Stimulated activated naive B cell treated with anti-CD40 and anti-IgM and Interleukin-4, amounts not matched to agents 10 μg/mL and 1 μg/mL and 100 μg/mL, for 72 hours (primary cell): ENCODE results near the gene TFAP2E.

Source experiments
- ATAC-seq, 2 donors: fragments of 150-1000 bp; cut with Tn5 transposase; replicated peaks; 2 replicates each; pipeline ENCODE4 v1.10.0; 2021; ENCODE audit warnings: moderate library complexity in 1 of 2
- DNase-seq: peaks from one replicate; pipeline ENCODE4 v3.0.0; 2021
- H3K27ac Mint-ChIP-seq: one replicate; pipeline ENCODE4 v1.8.0; 2022; ENCODE audit warnings: mild to moderate bottlenecking, mixed read lengths
- H3K27me3 Mint-ChIP-seq, 2 donors: one replicate each; pipeline ENCODE4 v1.8.0; 2022; ENCODE audit warnings: mixed read lengths in 2 of 2
- H3K36me3 Mint-ChIP-seq, 2 donors: one replicate each; pipeline ENCODE4 v1.8.0; 2022; ENCODE audit warnings: mixed read lengths in 2 of 2, mild to moderate bottlenecking in 1 of 2
- H3K4me1 Mint-ChIP-seq, 2 donors: one replicate each; pipeline ENCODE4 v1.8.0; 2022; ENCODE audit warnings: mixed read lengths in 2 of 2, mild to moderate bottlenecking in 1 of 2
- H3K4me3 Mint-ChIP-seq, 2 donors: one replicate each; pipeline ENCODE4 v1.8.0; 2022; ENCODE audit warnings: mild to moderate bottlenecking in 2 of 2, mixed read lengths in 2 of 2, moderate library complexity in 1 of 2
- H3K9me3 Mint-ChIP-seq, 2 donors: one replicate each; pipeline ENCODE4 v1.8.0; 2022; ENCODE audit warnings: mixed read lengths in 2 of 2, mild to moderate bottlenecking in 1 of 2

Gene TFAP2E

DNA sequence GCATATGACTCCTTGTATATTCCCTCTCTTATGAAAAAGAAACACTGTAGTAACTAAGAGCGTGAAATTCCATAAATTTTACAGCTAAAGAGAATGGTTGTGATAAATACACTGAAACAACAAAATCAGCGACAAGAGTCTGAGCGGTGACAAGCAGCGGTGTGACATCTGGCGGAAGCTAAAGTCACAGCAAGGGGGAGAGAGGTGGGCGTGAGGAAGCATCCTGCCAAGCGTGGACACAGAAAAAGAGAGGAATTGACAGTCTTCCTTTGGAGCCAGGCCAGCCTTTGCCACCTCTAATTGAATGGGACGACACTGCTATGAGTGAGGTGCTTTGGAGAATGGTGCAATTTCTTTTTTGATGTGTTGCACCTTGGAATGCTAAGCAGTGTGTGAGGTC is 42.3 kb downstream of the TFAP2E start:
- H3K9me3 Mint-ChIP-seq: no peaks in the 10 kb centered on the region
- peaks cover 20 to 41% of the 10 kb centered on the region in 2 donors for H3K36me3 Mint-ChIP-seq
- no peak overlapping the region for H3K27ac Mint-ChIP-seq
- peaks cover 6 to 13% of the 10 kb centered on the region in 2 donors for H3K4me1 Mint-ChIP-seq
- H3K27me3 Mint-ChIP-seq: no peaks in the 10 kb centered on the region
- ATAC-seq: no peak
- H3K4me3 Mint-ChIP-seq: no peak overlapping the region
- DNase-seq: no peak

DNA sequence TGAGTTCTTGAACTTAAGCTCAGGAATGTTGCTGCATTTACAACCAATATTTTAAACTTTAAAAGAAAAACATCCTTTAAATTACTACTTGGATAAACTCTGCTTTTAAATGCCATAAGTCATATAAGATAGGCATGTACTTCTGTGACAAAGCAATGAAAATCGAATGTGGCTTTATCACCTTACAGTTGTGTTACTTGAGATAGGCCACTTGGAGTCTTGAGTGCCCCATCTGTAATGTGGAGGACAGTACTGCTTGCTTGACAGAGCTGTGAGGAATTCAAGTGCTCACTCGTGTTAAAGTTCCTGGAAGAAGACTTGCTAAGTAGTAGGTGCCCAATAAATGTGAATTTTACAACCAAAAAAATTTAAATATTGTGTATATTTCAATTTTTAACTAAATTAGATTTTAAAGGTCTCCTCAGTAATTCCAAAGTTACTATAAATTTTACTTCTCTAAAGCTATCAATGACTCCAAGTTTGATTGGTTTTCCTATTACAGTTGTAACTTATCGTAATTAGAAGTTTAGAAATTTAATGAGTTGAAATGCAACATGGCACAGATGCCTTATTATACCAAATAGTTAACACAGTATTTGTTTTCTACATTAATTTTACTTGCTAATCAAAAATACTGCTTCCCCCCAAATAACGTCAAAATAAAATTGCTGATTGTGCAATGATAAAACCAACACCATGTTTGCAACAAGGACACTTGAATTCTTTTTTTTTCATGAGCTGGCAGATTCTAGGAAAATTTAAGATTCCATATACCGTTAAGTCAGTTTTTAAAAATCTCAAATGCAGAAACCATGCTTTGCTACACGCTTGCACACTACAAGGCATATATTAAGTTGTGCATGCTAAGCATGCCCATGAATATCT is 46.4 kb downstream of the TFAP2E start:
- no peak overlapping the region for H3K4me3 Mint-ChIP-seq
- H3K27ac Mint-ChIP-seq: no peak overlapping the region
- H3K4me1 Mint-ChIP-seq: peaks cover 4 to 13% of the 10 kb centered on the region in 2 donors

DNA sequence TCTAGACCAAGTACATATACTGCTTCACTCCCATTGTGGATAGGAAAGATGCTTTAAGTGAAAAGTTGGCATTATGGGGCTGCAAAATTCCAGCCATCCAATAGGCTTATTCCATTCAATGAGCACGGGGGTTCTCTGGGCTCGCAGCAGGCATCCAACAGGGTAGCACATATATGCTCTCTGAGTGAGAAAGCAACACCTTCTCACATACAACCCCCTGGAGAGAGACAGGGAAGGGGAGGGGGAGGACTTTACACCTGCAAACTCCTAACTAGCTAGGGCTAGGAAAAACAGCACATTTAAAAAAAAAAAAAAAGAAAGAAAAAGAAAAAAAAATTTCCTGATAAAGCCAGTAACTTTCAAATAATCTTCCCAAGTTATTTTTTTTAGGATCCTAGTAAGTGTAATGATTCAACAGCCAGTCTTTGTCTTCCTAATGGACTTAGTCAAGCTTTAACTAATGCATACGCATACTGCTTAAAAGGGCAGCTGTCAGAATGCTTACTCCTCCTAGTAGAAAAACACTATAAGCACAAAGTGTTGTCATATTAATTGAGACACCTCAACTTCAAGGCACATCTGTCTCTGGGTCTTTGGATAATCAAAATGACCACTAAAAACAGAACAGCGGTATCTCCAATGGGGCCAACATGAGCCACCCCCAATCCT is 49.5 kb downstream of the TFAP2E start:
- Mint-ChIP-seq H3K9me3 (no peaks in the 10 kb centered on the region), H3K36me3 (peaks cover 17 to 34% of the 10 kb centered on the region in 2 donors), H3K4me3 (no peak overlapping the region), H3K27me3 (no peaks in the 10 kb centered on the region), H3K27ac (no peak overlapping the region), H3K4me1 (peaks cover 0 to 6% of the 10 kb centered on the region in 2 donors)
- ATAC-seq: no peak
- DNase-seq: no peak

More for the DNA sequence above, 46.4 kb downstream of the TFAP2E start:
- ATAC-seq: no peak
- peaks cover 25 to 38% of the 10 kb centered on the region in 2 donors for H3K36me3 Mint-ChIP-seq
- no peaks in the 10 kb centered on the region for H3K9me3 Mint-ChIP-seq
- no peak for DNase-seq
- H3K27me3 Mint-ChIP-seq: no peaks in the 10 kb centered on the region

DNA sequence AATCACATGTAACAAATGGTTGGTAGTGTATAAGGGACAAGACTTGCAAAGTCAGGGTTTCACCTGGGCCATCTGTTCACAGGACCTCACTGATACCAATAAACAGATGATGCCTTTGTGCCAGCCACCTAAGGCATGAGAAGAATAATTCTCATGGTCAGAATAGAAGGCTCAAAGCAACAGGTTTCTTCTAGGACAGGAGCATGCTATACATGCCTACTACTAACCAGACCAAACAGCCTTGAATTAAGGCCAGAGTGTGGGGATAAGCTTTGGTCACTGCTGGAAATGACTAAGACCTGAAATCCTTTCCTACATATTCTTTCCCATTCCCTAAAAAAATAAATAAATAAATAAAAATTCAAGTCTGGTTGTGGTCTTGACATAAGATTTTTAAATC is 50.7 kb downstream of the TFAP2E start:
- Mint-ChIP-seq H3K36me3 (peaks cover 12 to 29% of the 10 kb centered on the region in 2 donors), H3K27ac (no peak overlapping the region), H3K9me3 (no peaks in the 10 kb centered on the region), H3K27me3 (no peaks in the 10 kb centered on the region), H3K4me3 (no peak overlapping the region), H3K4me1 (no peaks in the 10 kb centered on the region)
- no peak for DNase-seq
- no peak for ATAC-seq

DNA sequence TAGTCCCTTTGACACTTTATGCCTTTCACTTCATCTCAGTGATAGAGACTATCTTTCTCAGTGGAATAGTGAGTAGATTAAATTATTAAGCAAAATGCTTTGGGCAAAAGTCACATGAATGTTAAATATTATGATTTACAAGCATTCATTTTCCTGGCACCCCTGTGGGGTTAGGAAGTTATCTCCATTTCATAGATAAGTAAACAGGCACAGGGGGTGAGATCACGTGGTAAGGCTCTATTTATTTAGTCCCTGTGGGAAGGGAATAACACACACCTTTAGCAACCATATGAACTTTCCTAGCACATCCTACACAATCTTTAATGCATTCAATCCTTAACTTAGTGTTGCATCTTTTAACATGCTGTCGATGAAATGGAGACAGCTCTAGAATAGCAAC is 55.9 kb downstream of the TFAP2E start:
- H3K27me3 Mint-ChIP-seq: no peaks in the 10 kb centered on the region
- peaks cover 19 to 35% of the 10 kb centered on the region in 2 donors for H3K36me3 Mint-ChIP-seq
- ATAC-seq (no peak), DNase-seq (no peak)
- H3K27ac Mint-ChIP-seq: no peak overlapping the region
- H3K4me1 Mint-ChIP-seq: no peaks in the 10 kb centered on the region
- H3K4me3 Mint-ChIP-seq: no peak overlapping the region
- no peaks in the 10 kb centered on the region for H3K9me3 Mint-ChIP-seq

DNA sequence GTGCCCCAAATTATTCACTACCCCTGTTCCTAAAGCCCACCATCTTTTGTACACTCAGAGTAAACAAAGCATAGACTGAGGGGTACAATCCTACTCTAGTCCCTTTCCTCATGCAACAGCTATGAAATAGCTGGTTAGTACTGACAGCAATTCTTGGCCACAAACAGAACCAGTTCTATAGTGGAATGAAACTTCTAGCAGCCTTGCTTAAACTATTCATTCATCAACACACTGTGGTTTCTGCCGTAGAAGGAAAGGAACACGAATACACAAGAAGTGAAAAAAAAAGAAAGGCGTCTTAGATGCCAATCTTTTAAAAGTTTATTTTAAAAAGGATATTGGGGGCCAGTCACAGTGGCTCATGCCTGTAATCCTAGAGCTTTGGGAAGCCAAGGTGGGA is 58.3 kb downstream of the TFAP2E start:
- Mint-ChIP-seq H3K27me3 (no peaks in the 10 kb centered on the region), H3K4me3 (no peak overlapping the region), H3K36me3 (peaks cover 20 to 32% of the 10 kb centered on the region in 2 donors), H3K9me3 (no peaks in the 10 kb centered on the region), H3K27ac (no peak overlapping the region), H3K4me1 (no peaks in the 10 kb centered on the region)
- ATAC-seq (no peak), DNase-seq (no peak)

DNA sequence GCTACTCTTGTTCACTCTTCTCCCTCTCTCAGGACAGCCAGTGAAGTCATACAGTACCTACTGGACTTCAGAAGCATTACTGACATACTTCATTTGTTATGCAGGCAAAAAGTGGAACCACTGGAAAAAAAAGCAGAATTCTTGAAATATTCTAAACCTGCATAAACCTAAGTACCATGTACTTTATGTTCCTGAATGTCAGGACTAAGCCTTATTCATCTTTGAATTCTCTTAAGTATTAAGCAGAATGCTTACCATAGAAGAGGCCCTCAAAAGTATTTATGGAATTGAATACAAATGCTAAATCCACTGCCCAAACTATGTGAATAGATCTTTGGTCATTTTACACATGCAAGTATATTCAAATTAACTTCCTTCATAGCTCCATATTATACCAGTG is 60.4 kb downstream of the TFAP2E start:
- no peak overlapping the region for H3K27ac Mint-ChIP-seq
- H3K4me1 Mint-ChIP-seq: peaks cover 2 to 14% of the 10 kb centered on the region in 2 donors
- H3K36me3 Mint-ChIP-seq: peaks cover 20 to 27% of the 10 kb centered on the region in 2 donors
- no peak for DNase-seq
- H3K27me3 Mint-ChIP-seq: no peaks in the 10 kb centered on the region
- no peak overlapping the region for H3K4me3 Mint-ChIP-seq
- ATAC-seq: no peak
- H3K9me3 Mint-ChIP-seq: no peaks in the 10 kb centered on the region

DNA sequence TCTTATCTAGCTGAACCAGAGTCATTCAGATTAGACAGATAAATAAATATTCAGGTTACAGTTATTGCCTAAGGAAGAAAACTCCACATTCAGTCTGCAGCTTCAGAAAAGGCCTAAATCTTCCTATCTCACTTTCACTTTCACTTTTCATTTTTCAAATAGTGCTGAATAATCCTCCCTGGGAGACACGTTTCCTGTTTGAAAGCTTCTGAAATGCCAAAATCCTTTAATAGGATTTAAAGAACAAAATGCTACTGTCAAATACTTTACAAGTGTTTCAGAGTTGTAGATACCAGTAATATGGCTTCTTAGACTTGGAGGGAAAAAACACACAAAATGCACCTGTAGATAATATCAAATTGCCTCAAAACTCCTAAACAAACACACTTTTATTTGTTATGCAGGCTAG is 64.3 kb downstream of the TFAP2E start:
- no peak for DNase-seq

DNA sequence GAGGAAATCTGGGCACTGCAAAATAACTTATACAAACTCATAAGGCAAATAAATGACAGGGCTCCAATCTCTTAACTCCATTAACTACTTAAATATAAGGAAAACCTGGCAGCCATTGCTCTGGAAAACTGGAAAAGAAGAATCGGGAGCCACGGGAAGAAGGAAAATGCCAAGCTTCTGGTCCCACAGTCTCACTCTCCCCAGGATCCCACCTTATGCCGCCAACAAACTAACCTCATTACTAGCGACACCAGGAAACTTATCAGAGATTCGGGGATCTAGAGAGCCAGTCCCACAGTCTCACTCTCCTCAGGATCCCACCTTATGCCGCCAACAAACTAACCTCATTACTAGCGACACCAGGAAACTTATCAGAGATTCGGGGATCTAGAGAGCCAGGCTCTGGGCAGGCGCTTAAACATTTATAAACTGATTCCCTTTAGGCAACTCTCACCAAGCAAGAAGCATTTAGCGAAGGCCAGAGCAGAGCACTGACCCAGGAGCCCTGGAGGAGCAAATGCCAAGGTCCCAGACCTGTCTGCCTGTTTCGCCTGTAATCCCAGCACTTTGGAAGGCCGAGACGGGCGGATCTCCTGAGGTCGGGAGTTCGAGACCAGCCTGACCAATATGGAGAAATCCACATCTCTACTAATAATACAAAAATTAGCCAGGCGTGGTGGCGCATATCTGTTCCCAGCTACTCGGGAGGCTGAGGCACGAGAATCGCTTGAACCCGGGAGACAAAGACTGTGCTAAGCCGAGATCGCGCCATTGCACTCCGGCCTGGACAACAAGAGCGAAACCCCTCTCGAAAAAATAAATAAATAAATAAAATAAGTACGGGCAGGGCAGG is 67.5 kb downstream of the TFAP2E start:
- Mint-ChIP-seq H3K27ac (peak overlapping the region; percentile 100), H3K36me3 (peaks cover 3 to 9% of the 10 kb centered on the region in 2 donors), H3K9me3 (no peaks in the 10 kb centered on the region), H3K27me3 (peaks cover 0 to 6% of the 10 kb centered on the region in 2 donors), H3K4me1 (peaks cover 12 to 30% of the 10 kb centered on the region in 2 donors), H3K4me3 (peak overlapping the region; percentile 100)
- ATAC-seq (no peak), DNase-seq (peak; percentile 1)

More for the DNA sequence above, 64.3 kb downstream of the TFAP2E start:
- no peaks in the 10 kb centered on the region for H3K9me3 Mint-ChIP-seq
- H3K36me3 Mint-ChIP-seq: peaks cover 8 to 9% of the 10 kb centered on the region in 2 donors
- H3K4me1 Mint-ChIP-seq: peaks cover 12 to 30% of the 10 kb centered on the region in 2 donors
- peak overlapping the region; percentile 62 for H3K4me3 Mint-ChIP-seq
- ATAC-seq: no peak
- peak overlapping the region; percentile 37 for H3K27ac Mint-ChIP-seq
- no peaks in the 10 kb centered on the region for H3K27me3 Mint-ChIP-seq

DNA sequence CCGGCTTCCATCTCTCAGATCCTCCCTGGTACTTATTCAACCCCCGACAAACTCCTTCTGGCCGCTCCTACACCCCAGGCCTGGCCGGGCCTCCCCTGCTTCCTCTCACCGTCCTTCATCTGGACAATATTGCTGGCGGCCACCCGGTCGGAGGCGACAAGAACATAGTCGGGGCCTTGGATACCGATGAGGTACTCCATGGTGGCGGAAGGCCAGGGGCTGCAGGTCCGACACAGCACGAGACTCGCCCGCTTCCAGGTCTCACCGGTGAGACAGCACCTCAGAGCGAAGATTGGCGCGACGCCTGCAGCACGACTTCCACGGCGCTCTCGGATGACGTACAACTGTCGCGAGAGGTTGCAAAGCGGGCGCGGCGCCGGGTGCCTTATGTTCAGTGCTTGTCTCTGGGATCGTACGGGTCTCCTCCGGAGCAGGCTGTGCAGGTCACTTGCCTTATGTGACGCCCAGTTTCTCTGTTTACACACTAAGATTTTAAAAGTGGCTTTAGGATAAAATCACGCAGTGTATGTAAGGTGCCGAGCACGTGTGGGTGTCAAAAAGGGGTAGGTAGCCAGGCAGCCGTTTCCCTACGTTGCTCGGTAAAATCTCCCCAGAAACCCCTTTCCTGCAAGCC is 68.2 kb downstream of the TFAP2E start, which contains the start of gene PSMB2:
TSS of gene PSMB2 (minus strand) at position 294 of the 634 bp plus-strand sequence. CDS start at position 200, 94 bp downstream.
- Mint-ChIP-seq H3K27ac (peak within 1 kb of the TSS; percentile 100), H3K4me1 (peaks cover 12 to 30% of the 10 kb centered on the region in 2 donors)
- ATAC-seq: peak; percentile 94 to 96

DNA sequence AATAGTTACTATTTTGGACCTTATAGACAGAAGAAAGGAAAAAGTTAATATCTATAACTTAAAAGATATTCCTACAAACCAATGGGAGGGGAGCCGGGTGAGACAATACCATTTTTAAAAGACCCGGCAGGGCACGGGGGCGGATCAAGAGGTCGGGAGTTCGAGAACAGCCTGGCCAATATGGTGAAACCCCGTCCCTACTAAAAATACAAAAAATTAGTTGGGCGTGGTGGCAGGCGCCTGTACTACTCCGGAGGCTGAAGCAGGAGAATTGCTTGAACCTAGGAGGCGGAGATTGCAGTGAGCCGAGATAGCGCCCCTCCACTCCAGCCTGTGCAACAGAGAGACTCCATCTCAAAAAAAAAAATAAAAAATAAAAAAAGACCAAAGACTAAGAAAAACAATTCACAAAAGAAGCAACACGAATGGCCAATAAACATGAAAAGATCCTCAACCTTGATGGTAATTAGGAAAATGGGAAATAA is 69.4 kb downstream of the TFAP2E start:
- Mint-ChIP-seq H3K27me3 (peaks cover 11 to 25% of the 10 kb centered on the region in 2 donors), H3K27ac (peak overlapping the region; percentile 100), H3K4me1 (peaks cover 12 to 27% of the 10 kb centered on the region in 2 donors), H3K9me3 (no peaks in the 10 kb centered on the region), H3K36me3 (peaks cover 3 to 9% of the 10 kb centered on the region in 2 donors), H3K4me3 (peak overlapping the region; percentile 100)
- DNase-seq (no peak), ATAC-seq (no peak)

More for the DNA sequence above, 68.2 kb downstream of the TFAP2E start, which contains the start of gene PSMB2:
- no peaks in the 10 kb centered on the region for H3K9me3 Mint-ChIP-seq
- peak within 1 kb of the TSS; percentile 100 for H3K4me3 Mint-ChIP-seq
- DNase-seq: peak; percentile 94
- peaks cover 3 to 9% of the 10 kb centered on the region in 2 donors for H3K36me3 Mint-ChIP-seq
- peaks cover 6 to 14% of the 10 kb centered on the region in 2 donors for H3K27me3 Mint-ChIP-seq

DNA sequence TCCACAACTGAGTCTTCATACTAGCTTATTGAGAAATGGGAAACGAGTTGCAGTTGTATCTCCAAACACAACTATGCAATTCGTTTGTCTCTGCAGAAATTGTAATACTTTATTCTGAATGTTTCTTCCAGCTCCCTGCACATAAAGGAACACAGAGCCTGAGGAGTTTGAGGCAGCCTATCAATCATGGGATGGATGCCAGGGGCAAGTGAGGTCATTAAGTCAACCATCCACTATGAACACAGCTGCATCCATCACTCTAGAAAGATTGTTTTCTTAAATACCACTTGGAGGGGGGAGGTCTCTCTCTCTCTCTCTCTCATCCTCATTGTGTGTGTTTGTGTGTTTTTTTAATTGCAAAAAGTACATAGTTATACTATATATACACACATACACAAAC is 71.1 kb downstream of the TFAP2E start:
- H3K4me1 Mint-ChIP-seq: peaks cover 7 to 12% of the 10 kb centered on the region in 2 donors
- H3K27ac Mint-ChIP-seq: no peak overlapping the region
- ATAC-seq: no peak
- H3K4me3 Mint-ChIP-seq: no peak overlapping the region
- H3K9me3 Mint-ChIP-seq: no peaks in the 10 kb centered on the region
- H3K27me3 Mint-ChIP-seq: peaks cover 11 to 28% of the 10 kb centered on the region in 2 donors
- DNase-seq: no peak
- H3K36me3 Mint-ChIP-seq: peaks cover 3 to 5% of the 10 kb centered on the region in 2 donors
